IMR-90 (cell line): ENCODE results near the gene TMEM45A. TPM values are rescaled to one million over a fixed set of nuclear protein-coding genes. Genes with fewer than 3 reads are reported as not detected.

Experiments
- ATAC-seq: fragments of 200-7000 bp; cut with Tn5 transposase; 2 replicates; pipeline ENCODE4 v1.9.1; 2020; ENCODE audit warnings: low read depth, mild to moderate bottlenecking, moderate library complexity
- BruUV-seq: library from RNA; stranded (reverse); fragments of 400-500 nt; replicated peaks from 2 replicates; lab custom pipeline; 2021; lab: Mats Ljungman, UMichigan
- CTCF ChIA-PET: fragments of 300-600 bp; formaldehyde crosslinking; extraction: SDS; loops from one replicate; lab custom pipeline; 2021; ENCODE audit warnings: antibody characterized with exemption; lab: Yijun Ruan, JAX
- POLR2A ChIA-PET: fragments of 300-600 bp; sonication (Branson Sonifier 250); formaldehyde crosslinking; loops from one replicate; lab custom pipeline; 2022; ENCODE audit warnings: antibody characterized with exemption; ENCODE audit not compliant: unreplicated experiment; lab: Charles Lee
- DNase-seq: peaks from one replicate; pipeline ENCODE4 v3.0.0; 2013
- H2AFZ ChIP-seq: replicated peaks from 2 replicates; pipeline ENCODE3; 2013; ENCODE audit warnings: low read length, mild to moderate bottlenecking; ENCODE audit not compliant: poor library complexity
- H2AK5ac ChIP-seq: 2 replicates; pipeline ENCODE4 v1.6.1; 2013; ENCODE audit warnings: low read depth, low read length, inconsistent platforms
- H2AK9ac ChIP-seq: replicated peaks from 2 replicates; pipeline ENCODE3; 2013; ENCODE audit warnings: mild to moderate bottlenecking, low read depth, low read length, moderate library complexity; ENCODE audit not compliant: poor library complexity
- H2BK120ac ChIP-seq: 2 replicates; pipeline ENCODE4 v1.6.1; 2013; ENCODE audit warnings: low read depth, low read length, inconsistent platforms
- H2BK15ac ChIP-seq: 3 replicates; pipeline ENCODE4 v1.6.1; 2013; ENCODE audit warnings: low read depth, low read length, inconsistent platforms
- H2BK20ac ChIP-seq: 2 replicates; pipeline ENCODE4 v1.6.1; 2013; ENCODE audit warnings: low read depth, mild to moderate bottlenecking, inconsistent platforms, low read length, moderate library complexity
- H2BK5ac ChIP-seq: 2 replicates; pipeline ENCODE4 v1.6.1; 2013; ENCODE audit warnings: mild to moderate bottlenecking, low read depth, low read length, inconsistent platforms; ENCODE audit not compliant: poor library complexity, severe bottlenecking
- H3K14ac ChIP-seq: replicated peaks from 2 replicates; pipeline ENCODE4 v1.6.1; 2013; ENCODE audit warnings: low read depth, low read length, inconsistent platforms
- H3K18ac ChIP-seq: 2 replicates; pipeline ENCODE4 v1.6.1; 2013; ENCODE audit warnings: low read depth, low read length, control low read depth
- H3K23ac ChIP-seq: 2 replicates; pipeline ENCODE4 v1.6.1; 2013; ENCODE audit warnings: low read depth, low read length, inconsistent platforms
- H3K27ac ChIP-seq: 2 replicates; pipeline ENCODE4 v1.5.1; 2013; ENCODE audit warnings: mild to moderate bottlenecking, control low read depth, low read length; ENCODE audit not compliant: insufficient read depth
- H3K27me3 ChIP-seq: 2 replicates; pipeline ENCODE4 v1.6.1; 2013; ENCODE audit warnings: low read length; ENCODE audit not compliant: control insufficient read depth, insufficient read depth
- H3K36me3 ChIP-seq: 2 replicates; pipeline ENCODE4 v1.6.1; 2013; ENCODE audit warnings: low read length, mixed read lengths; ENCODE audit not compliant: control insufficient read depth, insufficient read depth
- H3K4ac ChIP-seq: 2 replicates; pipeline ENCODE4 v1.6.1; 2013; ENCODE audit warnings: low read depth, low read length, inconsistent platforms
- H3K4me1 ChIP-seq: 2 replicates; pipeline ENCODE4 v1.6.1; 2013; ENCODE audit warnings: low read length, mixed read lengths; ENCODE audit not compliant: control insufficient read depth, insufficient read depth
- H3K4me2 ChIP-seq: 2 replicates; pipeline ENCODE4 v1.6.1; 2013; ENCODE audit warnings: low read depth, mild to moderate bottlenecking, control low read depth, low read length, moderate library complexity
- H3K4me3 ChIP-seq: 2 replicates; pipeline ENCODE4 v1.5.1; 2013; ENCODE audit warnings: low read depth, mild to moderate bottlenecking, control low read depth, low read length, moderate library complexity; ENCODE audit not compliant: insufficient read depth
- H3K56ac ChIP-seq: 2 replicates; pipeline ENCODE4 v1.6.1; 2013; ENCODE audit warnings: low read length, inconsistent platforms; ENCODE audit not compliant: insufficient read depth; ENCODE audit errors: extremely low read depth
- H3K79me1 ChIP-seq, 2 experiments: 2 replicates each; pipeline ENCODE4 v1.6.1; 2013; ENCODE audit warnings: low read length in 2 of 2, inconsistent platforms in 1 of 2, low read depth in 1 of 2
- H3K9ac ChIP-seq: 2 replicates; pipeline ENCODE4 v1.6.1; 2013; ENCODE audit warnings: low read depth, low read length, control low read depth
- H3K9me1 ChIP-seq: 2 replicates; pipeline ENCODE4 v1.6.1; 2013; ENCODE audit warnings: low read length, inconsistent platforms; ENCODE audit not compliant: insufficient read depth
- H3K9me3 ChIP-seq: 2 replicates; pipeline ENCODE4 v1.6.1; 2013; ENCODE audit warnings: low read length; ENCODE audit not compliant: control insufficient read depth, insufficient read depth
- H4K20me1 ChIP-seq: 2 replicates; pipeline ENCODE4 v1.6.1; 2013; ENCODE audit warnings: low read length, inconsistent platforms; ENCODE audit not compliant: insufficient read depth
- H4K5ac ChIP-seq: 2 replicates; pipeline ENCODE4 v1.6.1; 2013; ENCODE audit warnings: mild to moderate bottlenecking, low read depth, low read length, control low read depth
- H4K8ac ChIP-seq, 2 experiments: 2 replicates each; pipeline ENCODE4 v1.6.1; 2013; ENCODE audit warnings: low read depth in 2 of 2, low read length in 2 of 2, control low read depth in 1 of 2, inconsistent platforms in 1 of 2
- H4K91ac ChIP-seq: 2 replicates; pipeline ENCODE4 v1.6.1; 2013; ENCODE audit warnings: low read depth, low read length, inconsistent platforms; ENCODE audit not compliant: insufficient read depth
- BHLHE40 ChIP-seq: fragments of 150-350 bp; IDR thresholded peaks from 2 replicates; pipeline ENCODE4 v1.6.1; 2016; ENCODE audit warnings: mild to moderate bottlenecking, low read depth, low read length
- CEBPB ChIP-seq: IDR thresholded peaks from 2 replicates; pipeline ENCODE4 v1.6.1; 2012; ENCODE audit warnings: low read depth, low read length, improper control_type of control experiment
- CHD1 ChIP-seq: IDR thresholded peaks from 2 replicates; pipeline ENCODE4 v1.6.1; 2012; ENCODE audit warnings: low read depth, low read length, improper control_type of control experiment
- ELK1 ChIP-seq: fragments of 150-350 bp; IDR thresholded peaks from 2 replicates; pipeline ENCODE4 v1.6.1; 2016; ENCODE audit warnings: low read depth, mild to moderate bottlenecking, low read length, moderate library complexity, borderline replicate concordance
- FOS ChIP-seq: fragments of 150-350 bp; IDR thresholded peaks from 2 replicates; pipeline ENCODE4 v1.6.1; 2016; ENCODE audit warnings: low read depth, low read length
- MAFK ChIP-seq: IDR thresholded peaks from 2 replicates; pipeline ENCODE4 v1.6.1; 2012; ENCODE audit warnings: low read depth, low read length, improper control_type of control experiment
- MXI1 ChIP-seq: IDR thresholded peaks from 2 replicates; pipeline ENCODE4 v1.6.1; 2012; ENCODE audit warnings: low read depth, mild to moderate bottlenecking, low read length, moderate library complexity, borderline replicate concordance
- NFE2L2 ChIP-seq: fragments of 150-350 bp; IDR thresholded peaks from 2 replicates; pipeline ENCODE4 v1.6.1; 2016; ENCODE audit warnings: low read depth, mild to moderate bottlenecking, low read length
- POLR2A ChIP-seq: IDR thresholded peaks from 2 replicates; pipeline ENCODE4 v1.6.1; 2012; ENCODE audit warnings: mild to moderate bottlenecking, low read depth, low read length
- RAD21 ChIP-seq: IDR thresholded peaks from 2 replicates; pipeline ENCODE4 v1.6.1; 2012; ENCODE audit warnings: low read length, improper control_type of control experiment
- RFX5 ChIP-seq: IDR thresholded peaks from 2 replicates; pipeline ENCODE4 v1.8.0; 2012; ENCODE audit warnings: low read depth, mild to moderate bottlenecking, low read length, moderate library complexity
- SMC3 ChIP-seq: fragments of 150-350 bp; IDR thresholded peaks from 2 replicates; pipeline ENCODE4 v1.6.1; 2016; ENCODE audit warnings: low read depth, mild to moderate bottlenecking, antibody characterized with exemption, low read length, moderate library complexity
- USF2 ChIP-seq: fragments of 150-350 bp; IDR thresholded peaks from 2 replicates; pipeline ENCODE4 v1.6.1; 2017; ENCODE audit warnings: mild to moderate bottlenecking, antibody characterized with exemption, low read length, low read depth
- WGBS, 2 experiments: methylation state at CpG; one replicate each; pipeline versions ENCODE4 v1.1.5 to v1.1.7; 2013; ENCODE audit warnings: missing lambda C conversion rate in 2 of 2; ENCODE audit not compliant: insufficient read length in 1 of 2; ENCODE audit errors: extremely low coverage in 2 of 2; 5-methylcytosine and 5-hydroxymethylcytosine counted together
- dilution Hi-C: fragments of 300-500 bp; cut with HindIII; formaldehyde crosslinking; loops from one replicate; pipeline ENCODE4 v1.14.3; 2018; ENCODE audit warnings: low sequenced_read_pairs; ENCODE audit not compliant: unreplicated experiment
- in situ Hi-C: fragments of 300-500 bp; cut with MboI; formaldehyde crosslinking; loops from 3 replicates; pipeline ENCODE4 v1.14.3; 2019; ENCODE audit warnings: low sequenced_read_pairs, inconsistent platforms, mixed read lengths
- intact Hi-C: fragments of 100-400 bp; cut with micrococcal nuclease; formaldehyde crosslinking; loops from 2 replicates; pipeline ENCODE4 v1.10.0; 2022
- polyA plus RNA-seq, 3 experiments: library from polyadenylated mRNA; depleted of rRNA; stranded (reverse); fragments of >200 nt; gene quantifications; 2 replicates each; pipeline ENCODE4 v1.2.3, GENCODE V29; 2012; ENCODE audit warnings: low replicate concordance in 1 of 3
- total RNA-seq: library from RNA; depleted of rRNA; stranded (reverse); fragments of >200 nt; gene quantifications from 2 replicates; pipeline ENCODE4 v1.2.3, GENCODE V29; 2012

The TMEM45A gene
- total and polyA plus RNA-seq, 2 of the 4 experiments (the other 2 are of a cell fraction), result 13.6 to 21.7 TPM

- no peak overlapping the region for H3K14ac ChIP-seq
- H4K91ac ChIP-seq, result no peak overlapping the region
- H3K9ac ChIP-seq, result no peak overlapping the region
- no peak overlapping the region for H3K23ac ChIP-seq
- no peak overlapping the region for H2BK20ac ChIP-seq
- in situ Hi-C loops, result no loop called here
- no peak for ATAC-seq
- no peak overlapping the region for H3K4ac ChIP-seq
- no peak overlapping the region for H3K27ac ChIP-seq
- no peak overlapping the region for H3K56ac ChIP-seq
- H2AK5ac ChIP-seq, result no peak overlapping the region
- no peak overlapping the region for H2AFZ ChIP-seq
- no peaks in the 10 kb centered on the region for H3K36me3 ChIP-seq
- H3K4me3 ChIP-seq, result no peak overlapping the region
- no peaks in the 10 kb centered on the region for H3K9me1 ChIP-seq
- no peak overlapping the region for H4K5ac ChIP-seq
- no peak for TF ChIP-seq ELK1
- no peak for TF ChIP-seq USF2
- no peak for TF ChIP-seq NFE2L2
- no peak for TF ChIP-seq RAD21
- no peak for TF ChIP-seq CEBPB
- TF ChIP-seq BHLHE40, result no peak
- no peak for TF ChIP-seq FOS
- TF ChIP-seq MXI1, result no peak
- no peak for TF ChIP-seq POLR2A
- no peak for TF ChIP-seq SMC3
- TF ChIP-seq CHD1, result no peak
- no peak for TF ChIP-seq RFX5
- no peak for TF ChIP-seq MAFK
- no peaks in the 10 kb centered on the region for H4K20me1 ChIP-seq
- ChIA-PET CTCF (interaction anchor here (0.6 to 1.4 kb wide), 2 partner anchors 8 to 290 kb away, joined by 3 to 4 read pairs; no protein-coding TSS in a partner anchor), POLR2A (no interaction called here)
- intact Hi-C loops, result loop anchor here (10.0 kb wide), 1 partner anchor 254 kb away; no protein-coding TSS in a partner anchor
- no peak overlapping the region for H3K4me2 ChIP-seq
- no peaks in the 10 kb centered on the region for H3K79me1 ChIP-seq
- no peak overlapping the region for H2BK120ac ChIP-seq
- no TSS peak for BruUV-seq
- no peaks in the 10 kb centered on the region for H3K4me1 ChIP-seq
- dilution Hi-C loops, result no loop called here
- no peak overlapping the region for H2BK5ac ChIP-seq
- WGBS, 2 experiments, result no CpG with 5 or more reads among the region's 3 CpGs
- no peak overlapping the region for H4K8ac ChIP-seq
- DNase-seq, result no peak
- no peak overlapping the region for H2AK9ac ChIP-seq
- H3K18ac ChIP-seq, result no peak overlapping the region
- H3K9me3 ChIP-seq, result no peaks in the 10 kb centered on the region
- H3K27me3 ChIP-seq, result peaks cover 20% of the 10 kb centered on the region
- H2BK15ac ChIP-seq, result no peak overlapping the region
Observed at GRCh38 chr3:100611221-100611620, 118.8 kb downstream of the TMEM45A start.
